GM18868 (cell line): ENCODE results near the gene INTS4.
"Not testable (repeated sequence)": the region's sequence is repeated elsewhere in the genome, so short reads cannot be mapped to it uniquely, and the experiment has no call there.

Experiments
- ATAC-seq: cut with Tn5 transposase; IDR thresholded peaks from one replicate; pipeline ENCODE4 v1.9.1; 2021; ENCODE audit warnings: mild to moderate bottlenecking, moderate library complexity; ENCODE audit not compliant: unreplicated experiment

The INTS4 gene

DNA sequence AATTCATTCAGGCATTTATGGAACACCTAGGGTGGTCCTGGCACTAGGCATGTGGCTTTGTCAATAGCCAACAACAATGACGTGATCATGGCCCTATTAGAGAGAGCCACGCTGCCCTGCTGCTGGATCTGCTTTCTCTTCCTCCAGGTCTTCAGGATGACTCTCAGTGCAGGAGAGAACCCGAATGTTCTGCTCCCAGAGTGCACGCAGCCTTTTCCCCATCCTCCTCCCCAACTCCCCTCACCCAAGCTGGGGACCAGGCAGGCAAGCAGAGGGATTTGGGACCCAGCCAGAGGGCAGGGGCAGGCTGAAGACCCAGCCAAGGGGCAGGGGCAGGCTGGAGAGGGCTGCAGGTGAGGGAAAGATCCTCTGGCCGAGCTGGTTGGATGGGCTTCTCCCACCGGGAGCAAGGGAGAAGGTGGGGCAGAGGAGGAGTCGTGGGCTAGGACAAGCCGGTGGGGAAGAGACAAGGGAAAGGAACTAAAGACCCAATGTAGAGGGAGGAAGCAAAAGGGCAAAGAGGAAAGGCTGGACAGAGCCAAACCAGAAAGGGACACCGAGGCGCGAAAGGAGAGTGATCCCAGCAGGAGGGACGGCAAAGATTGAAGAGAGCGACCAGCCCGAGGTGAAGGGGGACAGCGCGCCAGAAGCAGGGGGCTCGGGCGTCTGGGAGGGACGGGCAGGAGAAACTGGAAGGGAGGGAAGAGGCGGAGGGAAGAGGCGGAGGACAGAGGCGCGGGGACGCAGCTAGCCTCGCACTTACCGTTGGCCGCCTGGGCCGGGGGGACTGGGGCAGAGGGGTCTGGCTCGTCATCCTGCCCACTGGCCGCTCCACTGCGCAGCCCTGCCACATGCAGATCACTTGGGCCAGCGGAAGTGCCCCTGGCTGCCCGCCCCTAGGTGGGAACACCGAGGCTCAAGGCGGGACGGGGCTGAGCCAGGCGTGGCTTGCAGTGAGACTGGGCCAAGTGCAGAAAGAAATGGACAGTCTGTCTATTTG is 28.2 kb upstream of the INTS4 start, which contains the start of gene KCTD14:
Gene KCTD14 (minus strand): TSS at position 880 of the 1,000 bp plus-strand sequence. CDS start 27 bp downstream, at position 853.
- ATAC-seq, result no peak

DNA sequence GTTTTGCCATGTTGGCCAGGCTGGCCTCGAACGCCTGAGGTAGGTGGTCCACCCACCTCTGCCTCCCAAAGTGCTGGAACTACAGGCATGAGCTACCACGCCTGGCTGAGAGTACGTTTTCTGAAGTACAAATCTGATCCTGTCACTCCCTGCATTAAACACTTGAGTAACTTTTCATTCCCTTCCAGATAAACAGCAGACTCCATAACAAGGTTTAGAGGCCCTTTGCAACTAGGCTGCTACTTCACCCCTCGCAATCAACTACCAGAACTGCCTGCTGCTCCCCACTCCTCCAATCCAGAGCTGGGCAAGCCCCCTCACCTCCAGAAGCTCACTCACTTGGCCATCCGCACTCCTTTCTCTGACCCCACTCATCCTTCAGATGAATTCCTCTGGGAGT is 27.1 kb upstream of the INTS4 start:
- no peak for ATAC-seq

DNA sequence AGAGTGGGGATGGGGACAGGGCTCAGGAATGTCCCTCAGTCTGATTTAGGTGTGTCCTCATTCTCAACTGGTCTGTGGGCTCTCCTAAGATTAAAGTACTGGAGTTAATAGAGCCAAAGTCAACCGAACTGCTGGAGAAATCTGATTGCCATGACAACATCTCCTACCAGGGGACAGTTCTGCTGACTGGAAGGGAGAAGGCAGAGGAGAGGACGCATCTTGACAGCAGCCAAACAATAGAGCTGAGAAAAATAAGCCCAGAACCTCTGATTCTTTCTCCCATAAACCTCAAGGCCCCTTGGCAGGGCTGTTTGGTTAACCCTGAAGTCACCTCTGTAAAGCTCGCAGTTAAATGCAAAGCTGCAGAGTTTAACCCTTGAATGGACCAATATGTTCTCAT is 25.8 kb upstream of the INTS4 start:
- no peak for ATAC-seq

DNA sequence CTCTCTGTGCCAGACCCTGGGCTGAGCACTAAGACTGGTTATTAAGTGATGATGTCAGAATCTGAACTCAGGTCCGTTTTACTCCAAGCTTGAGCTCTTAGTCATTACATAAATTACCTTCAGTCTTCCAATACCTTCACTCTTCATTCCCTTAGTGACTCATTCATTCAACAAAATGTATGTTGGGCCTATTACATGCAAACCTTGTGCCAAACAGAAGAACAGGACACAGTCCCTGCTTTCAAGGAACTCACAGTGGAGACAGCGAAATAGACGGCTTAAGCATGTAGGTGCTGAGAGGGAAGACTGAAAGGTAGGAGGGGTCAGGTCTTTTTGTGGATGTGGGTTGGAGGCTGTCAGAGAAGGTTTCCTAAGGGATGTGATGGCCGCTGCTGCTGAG is 25.3 kb upstream of the INTS4 start:
- no peak for ATAC-seq

DNA sequence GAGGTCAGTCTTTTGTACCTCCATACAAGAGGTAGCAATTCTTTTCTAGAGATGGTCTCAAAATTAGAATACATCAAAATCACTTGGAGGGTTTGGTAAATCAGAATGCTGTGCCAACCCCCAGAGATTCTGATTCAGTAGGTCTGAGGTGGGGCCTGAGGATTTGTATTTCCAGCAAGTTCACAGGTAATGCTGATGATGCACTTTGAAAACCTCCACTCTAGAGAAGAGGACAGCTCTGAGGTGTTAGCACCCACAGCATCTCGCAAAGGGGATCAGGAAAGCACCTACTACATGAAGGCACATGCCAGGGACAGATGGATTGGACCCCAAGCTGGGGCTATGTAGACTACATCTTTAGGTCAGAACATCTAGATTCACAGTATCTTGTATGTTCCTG is 21.4 kb upstream of the INTS4 start:
- ATAC-seq, result no peak

DNA sequence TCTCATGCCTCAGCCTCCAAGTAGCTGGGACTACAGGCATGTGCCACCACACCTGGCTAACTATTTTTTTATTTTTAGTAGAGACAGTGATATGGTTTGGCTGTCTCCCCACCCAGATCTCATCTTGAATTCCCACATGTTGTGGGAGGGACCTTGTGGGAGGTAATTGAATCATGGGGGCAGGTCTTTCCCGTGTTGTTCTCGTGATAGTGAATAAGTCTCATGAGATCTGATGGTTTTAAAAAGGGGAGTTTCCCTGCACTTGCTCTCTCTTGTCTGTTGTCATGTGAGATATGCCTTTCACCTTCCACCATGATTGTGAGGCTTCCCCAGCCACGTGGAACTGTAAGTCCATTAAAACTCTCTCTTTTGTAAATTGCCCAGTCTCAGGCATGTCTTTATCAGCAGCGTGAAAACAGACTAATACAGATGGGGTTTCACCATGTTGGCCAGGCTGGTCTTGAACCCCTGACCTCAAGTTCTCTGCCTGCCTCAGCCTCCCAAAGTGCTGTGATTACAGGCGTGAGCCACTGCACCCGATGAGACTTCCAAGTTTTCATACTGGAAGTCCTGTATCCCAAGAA is 20.6 kb upstream of the INTS4 start:
- ATAC-seq, result not testable (repeated sequence)

DNA sequence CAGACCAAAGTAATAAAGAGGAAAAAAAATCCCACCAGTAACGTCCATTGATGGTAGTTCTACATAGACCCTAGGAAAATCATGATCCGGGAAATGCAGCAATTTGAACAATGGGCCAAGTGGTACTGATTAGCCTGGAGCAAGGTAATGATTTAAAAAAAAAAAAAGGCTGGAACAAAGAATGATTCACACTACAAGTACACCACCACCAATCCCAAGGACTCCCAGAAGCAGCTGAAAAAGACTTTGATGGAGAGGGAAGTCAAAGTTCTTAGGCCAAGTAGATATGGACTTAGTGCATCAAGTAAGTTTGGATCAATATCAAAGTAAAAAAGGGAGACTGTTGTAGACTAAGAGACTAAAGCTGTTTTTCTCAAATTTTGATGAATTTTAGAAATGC is 16.8 kb upstream of the INTS4 start:
- ATAC-seq, result no peak

DNA sequence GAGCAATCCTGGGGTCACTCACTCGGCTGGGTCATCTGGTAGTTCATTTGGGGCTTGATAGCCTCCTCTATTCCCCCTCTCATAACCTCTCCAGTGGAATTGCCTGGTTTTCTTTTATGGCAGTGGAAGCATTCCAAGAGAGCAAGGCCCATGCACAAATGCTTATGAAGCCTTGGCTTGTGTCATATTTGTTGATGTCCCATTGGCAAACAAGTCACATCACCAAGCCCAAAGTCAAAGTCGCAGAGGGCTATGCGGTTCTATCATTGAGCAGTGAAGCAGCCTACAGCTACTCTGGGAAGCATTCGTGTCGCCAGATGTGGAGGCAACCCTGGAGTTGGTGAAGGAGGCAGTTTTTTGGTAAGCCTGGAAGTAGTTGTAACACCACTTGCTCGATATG is 16.3 kb upstream of the INTS4 start:
- ATAC-seq, result no peak

DNA sequence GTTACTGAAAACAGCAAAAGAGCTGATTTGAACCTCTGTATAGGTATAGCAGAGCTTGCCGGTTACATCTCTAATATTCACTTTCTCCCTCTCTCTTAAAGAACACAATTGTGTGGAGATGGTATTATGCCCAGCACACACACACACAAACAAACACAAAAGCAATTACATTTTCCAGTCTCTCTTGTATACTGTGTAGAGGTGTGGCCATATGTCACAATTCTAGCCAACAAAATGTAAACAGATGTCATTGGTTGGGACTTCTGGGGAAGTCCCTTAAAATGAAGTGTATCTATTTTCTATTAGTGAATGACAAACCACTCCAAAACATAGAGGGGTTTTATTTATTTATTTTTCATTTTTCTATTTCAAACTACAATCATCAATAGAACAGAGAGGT is 15.8 kb upstream of the INTS4 start:
- ATAC-seq, result no peak

DNA sequence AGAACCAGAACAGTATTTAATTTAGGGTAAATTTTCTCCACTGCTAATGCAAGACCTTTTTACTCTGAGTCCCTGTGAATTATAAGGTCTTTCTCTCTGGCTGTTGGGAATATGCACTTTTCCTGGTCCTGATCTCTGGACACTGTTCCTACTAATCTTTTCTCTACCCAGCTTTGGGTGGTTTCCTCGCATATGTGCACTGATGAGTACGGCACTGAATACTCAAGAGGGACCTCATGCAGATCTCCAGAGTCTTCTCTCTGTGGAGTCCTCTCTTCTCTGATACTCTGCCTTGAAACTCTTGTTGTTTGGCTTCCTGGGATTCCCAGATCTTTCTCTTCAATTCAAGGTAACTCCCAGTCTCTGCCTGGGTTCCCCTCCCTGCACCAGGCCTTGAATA is 14.6 kb upstream of the INTS4 start:
- no peak for ATAC-seq

DNA sequence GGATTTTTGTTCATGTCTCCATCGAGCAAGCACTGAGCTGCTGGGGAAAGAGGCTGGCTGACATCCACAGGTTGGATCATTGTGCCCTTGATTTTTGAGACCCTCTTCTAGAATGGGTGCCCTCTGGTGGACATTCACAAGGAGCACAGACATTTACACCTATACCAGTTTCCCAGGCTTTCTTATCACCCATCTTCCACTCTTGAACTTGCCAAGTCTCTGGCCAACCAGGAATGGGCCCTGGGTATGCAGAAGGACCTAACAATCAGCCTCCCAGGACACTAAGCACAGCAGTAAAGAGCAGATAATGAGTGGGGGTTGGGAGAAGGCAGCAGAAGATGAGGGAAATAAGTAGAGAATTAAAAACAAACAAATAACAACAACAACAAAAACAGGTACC is 5.7 kb upstream of the INTS4 start:
- ATAC-seq, result peak; percentile 79

DNA sequence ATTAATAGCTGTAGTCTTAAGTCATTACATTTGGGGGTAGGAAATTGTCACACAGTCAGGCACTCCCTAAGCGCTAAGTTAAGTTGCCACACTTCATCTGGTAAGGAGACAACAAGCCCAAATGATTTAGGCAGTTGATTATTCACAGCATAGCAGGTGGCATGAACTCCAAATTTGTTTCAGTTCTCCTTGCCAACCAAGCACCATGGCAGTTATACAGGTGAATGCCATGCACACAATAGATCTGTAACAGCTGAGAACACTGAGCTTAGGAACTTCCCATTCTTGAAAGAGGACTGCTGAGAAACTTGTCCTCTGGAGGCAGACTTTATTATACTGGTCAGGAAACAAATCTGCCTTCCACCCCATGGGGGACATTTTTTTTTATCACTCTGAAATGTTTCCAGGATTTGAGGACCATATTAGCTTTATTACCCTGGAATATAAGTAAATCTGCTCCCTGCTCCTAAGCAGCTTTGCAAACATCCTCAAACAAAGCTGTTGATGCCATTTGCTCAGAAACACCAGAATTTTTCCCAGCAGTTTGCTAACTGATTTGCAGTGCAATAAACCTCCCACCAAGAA is 5.1 kb upstream of the INTS4 start:
- no peak for ATAC-seq

DNA sequence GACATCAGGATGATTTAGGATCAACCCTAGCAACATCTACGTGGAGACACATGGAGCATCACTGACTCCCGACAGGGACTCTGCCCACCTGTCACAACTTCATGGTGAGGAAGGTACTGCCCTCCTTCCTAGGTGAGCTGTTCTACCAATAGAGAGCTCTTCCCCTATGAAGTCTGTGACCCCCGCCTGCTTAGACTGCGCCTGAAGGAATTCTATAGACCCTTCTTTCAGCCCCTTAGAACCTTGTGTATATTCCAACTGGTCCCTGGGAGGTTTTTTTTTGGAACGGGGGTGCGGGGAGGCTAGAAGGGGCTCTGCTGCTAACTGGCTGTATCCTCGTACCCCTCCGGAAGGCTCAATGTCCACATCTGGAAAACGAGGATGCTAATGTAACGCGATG is 566 bp downstream of the INTS4 start:
- no peak for ATAC-seq

DNA sequence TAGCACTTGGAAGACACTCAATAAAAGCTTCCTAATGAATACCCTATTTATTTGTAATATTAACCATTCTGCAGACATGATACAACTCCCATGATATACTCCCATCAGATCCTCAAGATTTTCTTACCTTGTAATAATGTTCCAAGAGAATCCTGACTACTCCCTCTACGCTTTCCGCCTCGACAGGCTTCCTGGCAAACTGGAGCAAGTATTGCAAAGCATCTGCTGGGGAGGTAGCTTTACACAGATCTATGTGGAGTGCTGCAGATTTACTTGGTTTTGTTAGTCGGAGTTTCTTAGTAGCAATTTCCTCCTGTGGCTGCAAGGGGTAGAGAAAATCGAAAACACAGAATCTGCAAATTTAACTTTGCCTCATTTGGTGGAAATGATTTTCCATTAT is 3.5 kb downstream of the INTS4 start:
- no peak for ATAC-seq

DNA sequence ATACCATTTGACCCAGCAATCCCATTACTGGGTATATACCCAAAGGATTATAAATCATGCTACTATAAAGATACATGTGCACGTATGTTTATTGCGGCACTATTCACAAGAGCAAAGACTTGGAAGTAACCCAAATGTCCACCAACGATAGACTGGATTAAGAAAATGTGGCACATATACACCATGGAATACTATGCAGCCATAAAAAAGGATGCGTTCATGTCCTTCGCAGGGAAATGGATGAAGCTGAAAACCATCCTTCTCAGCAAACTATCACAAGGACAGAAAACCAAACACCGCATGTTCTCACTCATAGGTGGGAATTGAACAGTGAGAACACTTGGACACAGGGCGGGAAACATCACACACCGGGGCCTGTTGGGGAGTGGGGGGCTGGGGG is 8.0 kb downstream of the INTS4 start:
- ATAC-seq, result not testable (repeated sequence)

DNA sequence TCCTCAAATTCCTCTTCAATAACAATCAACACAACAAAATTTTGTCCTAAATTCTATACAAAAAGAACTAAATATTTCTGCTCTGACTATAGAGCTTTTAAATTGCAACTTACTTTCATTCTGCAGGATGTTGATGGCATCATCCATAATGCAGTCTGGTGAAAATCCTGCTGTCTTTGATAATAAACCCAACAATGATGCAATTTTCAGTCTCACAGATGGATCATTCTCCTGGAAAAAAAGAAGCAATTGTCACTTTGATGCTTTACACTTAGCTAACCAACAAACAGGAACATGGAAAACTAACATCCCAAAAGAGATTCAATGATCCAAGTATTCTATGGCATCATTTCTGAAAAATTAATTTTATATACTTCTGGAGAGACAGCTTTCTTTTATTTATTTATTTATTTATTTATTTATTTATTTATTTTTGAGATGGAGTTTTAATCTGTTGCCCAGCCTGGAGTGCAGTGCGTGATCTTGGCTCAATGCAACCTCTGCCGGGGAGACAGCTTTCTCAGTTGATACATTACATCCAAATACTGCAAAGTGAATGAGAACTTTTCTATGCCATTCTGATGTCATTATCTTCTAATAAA is 13.0 kb downstream of the INTS4 start:
- no peak for ATAC-seq

DNA sequence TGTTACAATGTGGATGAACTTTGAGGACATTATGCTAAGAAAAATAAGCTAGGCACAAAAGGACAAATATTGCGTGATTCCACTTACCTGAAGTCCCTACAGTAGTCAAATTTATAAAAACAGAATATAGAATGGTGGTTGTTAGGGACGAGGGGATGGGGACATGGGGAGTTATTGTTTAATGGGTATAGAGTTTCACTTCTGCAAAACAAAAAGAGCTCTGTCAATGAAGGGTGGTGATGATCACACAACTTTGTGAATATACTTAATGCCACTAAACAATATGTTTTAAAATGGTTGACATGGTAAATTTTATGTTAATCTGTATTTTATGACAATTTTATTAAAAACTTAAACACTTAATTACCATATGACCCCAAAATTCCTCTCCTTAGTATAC is 26.1 kb downstream of the INTS4 start:
- peak; percentile 58 for ATAC-seq

DNA sequence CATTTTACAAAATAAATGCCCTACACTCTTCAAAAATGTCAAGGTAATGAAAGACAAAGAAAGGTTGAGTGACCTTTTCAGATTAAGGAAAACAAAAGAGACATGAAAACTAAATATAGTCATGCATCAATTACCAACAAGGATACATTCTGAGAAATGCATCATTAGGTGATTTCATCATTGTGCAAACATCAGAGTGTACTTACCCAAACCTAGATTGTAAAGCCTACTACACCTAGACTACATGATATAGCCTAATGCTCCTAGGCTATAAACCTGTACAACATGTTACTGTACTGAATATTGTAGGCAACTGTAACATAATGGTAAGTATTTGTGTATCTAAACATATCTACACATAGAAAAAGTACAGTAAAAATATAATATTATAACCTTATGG is 26.7 kb downstream of the INTS4 start:
- no peak for ATAC-seq

DNA sequence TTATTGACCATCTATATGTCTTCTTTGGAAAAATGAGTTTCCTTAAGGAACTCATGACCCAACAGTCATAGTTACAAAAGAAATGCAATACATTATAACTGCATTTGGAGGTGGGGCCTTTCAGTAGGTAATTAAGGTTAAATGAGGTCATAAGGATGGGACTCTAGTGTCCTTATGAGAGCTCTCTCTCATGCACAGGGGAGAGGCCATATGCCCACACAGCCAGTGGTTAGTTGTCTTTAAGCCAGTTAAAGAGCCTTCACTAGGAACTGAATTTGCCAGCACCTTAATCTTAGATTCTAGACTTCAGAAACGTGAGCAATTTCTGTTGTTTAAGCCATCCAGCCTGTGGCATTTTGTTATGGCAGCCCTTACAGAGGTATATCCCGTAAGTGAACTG is 27.3 kb downstream of the INTS4 start:
- ATAC-seq, result no peak

DNA sequence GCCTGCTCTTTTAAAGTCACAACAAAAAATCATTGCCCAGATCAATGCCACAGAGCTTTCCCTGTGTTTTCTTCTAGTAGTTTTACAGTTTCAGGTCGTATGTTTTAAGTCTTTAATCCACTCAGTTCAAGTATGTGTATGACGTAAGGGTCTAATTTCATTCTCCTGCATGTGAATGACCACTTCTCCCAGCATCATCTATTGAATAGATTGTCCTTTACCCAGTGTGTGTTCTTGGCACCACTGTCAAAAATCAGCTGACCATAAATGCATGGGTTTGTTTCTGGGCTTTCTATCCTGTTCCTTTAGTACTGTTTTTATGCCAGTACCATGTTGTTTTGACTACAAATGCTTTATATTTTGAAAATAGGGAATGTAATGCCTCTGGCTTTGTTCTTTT is 28.1 kb downstream of the INTS4 start:
- ATAC-seq, result no peak

DNA sequence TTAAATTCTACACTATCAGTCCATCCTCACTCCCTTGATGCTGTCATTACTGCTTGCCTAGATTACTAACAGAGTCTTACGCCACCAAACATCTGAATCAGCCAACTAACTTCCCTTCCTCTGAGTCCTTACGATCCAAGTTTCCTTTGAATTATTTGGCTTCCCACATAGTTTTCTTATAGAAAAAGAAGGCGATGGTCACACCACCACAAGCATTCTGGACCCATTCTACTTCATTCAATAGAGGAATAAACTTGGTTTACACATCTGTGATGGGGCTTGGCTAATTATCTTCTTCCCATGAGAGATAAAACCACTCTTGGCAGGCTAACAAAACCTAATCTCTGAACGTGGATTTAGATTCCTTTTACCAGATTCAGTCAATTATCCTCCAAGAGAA is 35.0 kb downstream of the INTS4 start:
- no peak for ATAC-seq
